IPS-11a (cell line): ENCODE data around the gene KCNQ1.
"Not testable (repeated sequence)": the region's sequence is repeated elsewhere in the genome, so short reads cannot be mapped to it uniquely, and the experiment has no call there.

Experiments
- H3K4me3 ChIP-seq: one replicate; pipeline ENCODE4 v1.5.1; 2013; ENCODE audit warnings: low read depth, low read length, control low read depth

The KCNQ1 gene

DNA sequence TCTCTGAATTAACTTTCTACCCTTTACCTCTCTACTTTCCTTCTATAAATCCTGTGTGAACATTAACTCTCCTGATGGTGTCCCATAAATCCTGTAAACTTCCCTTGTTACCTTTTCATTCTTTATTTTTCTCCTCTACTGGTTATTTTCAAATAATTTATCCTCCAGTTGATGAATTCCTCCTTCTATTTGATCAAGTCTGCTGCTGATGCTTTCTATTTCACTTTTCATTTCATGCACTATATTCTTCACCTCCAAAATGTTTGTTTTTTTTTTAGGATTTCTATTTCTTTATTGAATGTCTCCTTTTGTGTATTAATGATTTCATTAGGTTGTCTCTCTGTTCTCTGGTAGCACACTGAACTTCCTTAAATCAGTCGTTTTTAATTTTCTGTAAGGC is 186.4 kb downstream of the KCNQ1 start:
- H3K4me3 ChIP-seq: no peak overlapping the region

DNA sequence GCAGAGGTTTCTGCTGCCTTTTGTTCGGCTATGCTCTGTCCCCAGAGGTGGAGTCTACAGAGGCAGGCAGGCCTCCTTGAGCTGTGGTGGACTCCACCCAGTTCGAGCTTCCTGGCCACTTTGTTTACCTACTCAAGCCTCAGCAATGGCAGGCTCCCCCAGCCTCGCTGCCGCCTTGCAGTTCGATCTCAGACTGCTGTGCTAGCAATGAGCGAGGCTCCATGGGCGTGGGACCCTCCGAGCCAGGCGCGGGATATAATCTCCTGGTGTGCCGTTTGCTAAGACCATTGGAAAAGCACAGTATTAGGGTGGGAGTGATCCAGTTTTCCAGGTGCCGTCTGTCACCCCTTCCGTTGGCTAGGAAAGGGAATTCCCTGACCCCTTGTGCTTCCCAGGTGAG is 195.0 kb downstream of the KCNQ1 start:
- not testable (repeated sequence) for H3K4me3 ChIP-seq

DNA sequence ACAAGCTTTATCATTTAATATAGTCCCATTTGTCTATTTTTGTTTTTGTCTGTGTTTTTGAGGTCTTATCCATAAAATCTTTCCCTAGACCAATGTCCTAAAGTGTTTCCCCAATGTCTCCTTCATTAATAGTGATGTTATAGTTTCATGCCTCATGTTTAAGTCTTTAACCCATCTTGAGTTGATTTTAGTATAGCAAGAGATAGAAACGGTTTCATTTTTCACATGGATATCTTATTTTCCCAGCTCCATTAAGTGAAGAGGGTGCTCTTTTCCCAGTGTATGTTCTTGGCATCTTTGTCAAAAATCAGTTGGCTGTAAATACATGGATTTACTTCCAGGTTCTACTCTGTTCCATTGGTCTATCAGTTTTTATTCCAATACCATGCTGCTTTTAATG is 196.8 kb downstream of the KCNQ1 start:
- H3K4me3 ChIP-seq: no peak overlapping the region

DNA sequence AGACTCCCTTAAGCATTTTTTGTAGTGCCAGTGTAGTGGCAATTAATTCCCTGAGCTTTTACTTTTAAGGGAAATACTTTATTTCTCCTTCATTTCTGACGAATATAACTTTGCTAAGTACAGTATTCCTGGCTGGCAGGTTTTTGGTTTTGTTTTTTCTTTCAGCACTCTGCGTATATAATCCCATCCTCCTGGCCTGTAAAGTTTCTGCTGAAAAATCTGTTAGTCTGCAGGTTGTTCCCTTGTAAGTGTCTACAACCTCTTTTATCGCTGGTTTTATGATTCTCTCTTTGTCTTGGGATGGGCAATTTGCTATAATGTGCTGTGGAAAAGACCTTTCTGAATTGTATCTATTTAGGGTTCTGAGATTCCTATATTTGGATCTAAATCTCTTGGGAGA is 198.9 kb downstream of the KCNQ1 start:
- no peak overlapping the region for H3K4me3 ChIP-seq

DNA sequence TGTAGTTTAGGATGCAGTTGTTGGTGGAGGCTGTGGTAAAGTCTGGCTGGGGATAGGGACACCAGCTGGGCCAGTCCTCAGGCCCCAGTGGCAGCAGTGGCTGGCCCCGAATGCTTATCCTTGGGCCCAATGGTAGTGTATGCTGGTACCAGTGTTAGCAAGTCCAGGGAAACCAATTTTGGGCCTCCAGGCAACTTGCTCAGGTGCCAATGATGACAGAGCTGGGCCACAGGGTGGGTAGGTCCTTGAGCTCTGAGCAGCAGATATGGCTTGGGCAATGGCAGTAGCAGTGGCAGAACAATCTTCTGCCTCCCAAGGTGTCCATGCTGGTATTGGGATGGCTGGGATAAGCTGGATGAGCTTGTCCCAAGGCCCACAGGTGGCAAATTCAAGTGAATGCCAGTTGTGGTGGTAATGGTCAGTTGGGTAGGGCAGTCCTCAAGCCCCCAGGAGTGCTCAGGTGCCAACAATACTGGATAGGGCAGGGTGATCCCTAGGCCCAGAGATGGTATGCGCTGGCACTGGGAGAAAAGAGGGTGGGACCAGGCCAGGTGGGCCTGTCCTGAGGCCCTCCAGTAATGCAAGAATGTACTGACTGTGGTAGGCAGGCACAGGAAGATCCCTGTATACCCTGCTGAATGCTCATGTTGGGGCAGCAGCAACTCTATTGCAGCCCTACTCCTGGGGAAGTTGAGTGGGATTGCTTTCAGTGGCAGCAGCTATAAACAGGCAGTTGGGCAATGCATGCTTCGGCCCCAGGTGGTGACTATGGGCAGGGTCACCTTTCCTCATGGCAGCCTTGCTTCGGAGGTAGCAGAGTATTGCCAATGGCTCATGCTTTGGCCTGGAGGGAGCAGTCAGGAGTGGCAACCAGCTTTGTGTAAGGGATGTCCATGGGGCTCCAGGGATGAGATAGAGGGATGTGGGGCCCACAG is 200.3 kb downstream of the KCNQ1 start:
- no peak overlapping the region for H3K4me3 ChIP-seq

DNA sequence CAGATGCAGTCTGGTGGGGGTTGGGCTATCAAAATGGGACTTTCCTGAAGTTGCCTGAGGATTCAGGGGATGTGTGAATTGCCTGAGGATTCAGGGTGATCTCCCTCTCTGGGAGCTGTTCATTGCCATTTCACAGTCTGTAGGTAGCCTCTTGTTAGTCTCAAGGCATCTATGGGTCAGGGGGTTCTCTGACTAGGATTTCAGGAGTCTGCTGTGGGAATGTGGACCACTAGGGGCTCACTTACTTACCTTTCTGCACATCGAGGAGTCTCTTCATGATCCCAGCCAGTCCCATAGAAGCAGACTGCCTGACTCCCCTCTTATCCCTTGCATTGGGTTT is 200.9 kb downstream of the KCNQ1 start:
- H3K4me3 ChIP-seq: no peak overlapping the region

DNA sequence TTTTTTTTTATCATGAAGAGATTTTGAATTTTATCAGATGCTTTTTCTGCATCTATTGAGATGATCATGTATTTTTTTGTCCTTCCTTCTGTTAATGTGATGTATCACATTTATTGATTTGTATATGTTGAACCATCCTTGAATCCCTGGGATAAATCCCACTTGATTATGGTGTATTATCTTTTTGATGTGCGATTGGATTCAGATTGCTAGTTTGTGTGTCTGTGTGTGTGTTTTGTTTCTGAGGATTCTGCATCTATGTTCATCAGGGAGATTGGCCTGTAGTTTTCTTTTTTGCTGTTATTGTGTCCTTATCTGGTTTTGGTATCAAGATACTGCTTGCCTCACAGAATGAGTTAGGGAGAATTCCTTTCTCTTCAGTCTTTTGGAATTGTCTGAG is 202.4 kb downstream of the KCNQ1 start:
- no peak overlapping the region for H3K4me3 ChIP-seq

DNA sequence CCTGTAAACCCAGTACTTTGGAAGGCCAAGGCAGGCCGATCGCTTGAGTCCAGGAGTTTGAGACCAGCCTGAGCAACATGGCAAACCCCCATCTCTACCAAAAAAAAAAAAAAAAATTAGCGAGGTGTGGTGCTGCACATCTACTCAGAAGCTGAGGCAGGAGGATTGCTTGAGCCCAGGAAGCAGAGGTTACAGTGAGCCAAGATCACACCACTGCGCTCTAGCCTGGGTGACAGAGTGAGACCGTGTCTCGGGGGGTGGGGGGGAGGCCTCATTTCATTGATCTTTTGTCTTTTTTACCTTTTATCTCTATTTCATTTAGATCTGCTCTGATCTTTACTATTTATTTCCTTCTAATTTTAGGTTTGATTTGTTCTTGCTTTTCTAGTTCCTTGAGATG is 203.1 kb downstream of the KCNQ1 start:
- H3K4me3 ChIP-seq: no peak overlapping the region

DNA sequence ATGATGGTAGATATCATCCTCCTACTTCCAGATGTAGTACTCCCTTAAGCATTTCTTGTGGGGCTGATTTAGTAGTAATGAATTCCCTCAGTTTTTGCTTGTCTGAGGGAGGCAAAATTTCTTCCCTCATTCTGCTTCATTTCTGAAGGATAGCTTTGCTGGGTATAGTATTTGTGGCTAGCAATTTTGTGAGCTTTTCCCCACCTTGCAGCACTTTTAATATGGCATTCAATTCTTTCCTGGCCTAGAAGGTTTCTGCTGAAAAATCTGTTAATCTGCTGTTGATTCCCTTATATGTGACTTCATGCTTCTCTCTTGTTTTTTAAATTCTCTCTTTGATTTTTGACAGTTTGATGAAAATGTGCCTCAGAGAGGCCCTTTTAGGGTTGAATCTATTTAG is 204.6 kb downstream of the KCNQ1 start:
- no peak overlapping the region for H3K4me3 ChIP-seq

DNA sequence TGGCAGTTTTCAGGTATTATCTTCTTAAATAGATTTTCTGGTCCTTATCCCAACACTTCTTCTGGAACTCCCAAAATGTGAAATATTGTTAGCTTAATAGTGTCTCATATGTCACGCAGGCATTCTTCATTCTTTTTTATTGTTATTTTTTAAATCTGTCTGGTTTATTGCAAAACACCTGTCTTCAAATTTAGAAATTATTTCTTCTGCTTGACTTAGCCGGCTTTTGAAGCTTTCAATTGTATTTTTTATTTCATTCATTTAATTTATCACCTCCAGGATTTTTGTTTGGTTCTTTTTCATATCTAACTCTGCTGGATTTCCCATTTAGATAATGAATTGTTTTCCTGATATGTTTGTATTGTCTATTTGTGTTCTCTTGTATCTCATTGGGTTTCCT is 205.0 kb downstream of the KCNQ1 start:
- no peak overlapping the region for H3K4me3 ChIP-seq

DNA sequence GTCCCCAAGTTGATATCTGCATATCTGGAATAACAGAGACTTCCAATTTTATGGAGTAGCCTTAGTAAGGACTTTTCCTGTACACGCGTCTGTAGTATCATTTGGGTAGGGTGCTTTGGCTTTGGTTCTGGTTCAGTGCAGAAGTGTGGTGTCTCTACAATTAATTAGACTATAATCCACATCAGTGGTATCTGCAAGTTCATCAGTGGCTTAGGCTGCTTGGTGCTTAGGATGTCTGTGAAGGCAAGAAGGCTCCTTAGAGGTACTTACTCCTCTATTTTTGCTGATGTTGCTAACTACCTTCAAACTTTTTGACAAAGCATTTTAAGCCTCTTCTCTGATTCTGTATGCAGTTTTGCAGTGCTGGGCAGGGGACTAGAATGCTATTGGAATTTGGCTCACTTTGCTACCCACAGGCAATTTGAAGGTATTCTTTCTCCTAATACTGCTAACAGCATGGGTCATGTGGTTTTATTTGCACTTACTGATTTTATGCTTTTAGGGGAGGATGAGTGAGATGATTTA is 205.6 kb downstream of the KCNQ1 start:
- no peak overlapping the region for H3K4me3 ChIP-seq

DNA sequence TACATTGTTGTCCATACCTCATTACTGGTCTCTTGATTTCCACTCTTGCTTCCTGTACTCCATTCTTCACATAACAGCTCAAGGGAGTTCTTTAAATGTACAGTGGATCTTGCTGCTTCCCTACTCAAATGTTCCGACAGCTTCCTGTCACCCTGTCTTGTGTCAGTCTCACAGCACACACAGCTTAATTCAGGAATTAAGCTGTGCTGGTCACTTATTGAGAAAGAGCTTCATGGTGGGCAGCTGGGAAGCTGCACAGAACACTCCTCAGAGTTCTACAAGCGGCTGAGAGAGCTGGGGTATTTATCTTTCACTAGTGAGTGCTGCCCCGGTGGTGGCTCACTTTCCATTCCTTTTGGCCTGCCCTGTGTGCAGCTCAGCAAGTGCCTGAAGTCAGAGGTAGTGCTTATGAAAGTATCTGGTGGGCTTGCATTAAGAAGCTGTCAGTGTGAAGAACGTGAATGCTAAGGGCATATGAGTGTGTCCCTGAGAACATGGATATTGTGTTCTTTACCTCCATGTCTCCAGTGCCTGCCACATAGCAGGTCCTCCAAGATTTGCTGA is 206.3 kb downstream of the KCNQ1 start:
- H3K4me3 ChIP-seq: no peak overlapping the region

DNA sequence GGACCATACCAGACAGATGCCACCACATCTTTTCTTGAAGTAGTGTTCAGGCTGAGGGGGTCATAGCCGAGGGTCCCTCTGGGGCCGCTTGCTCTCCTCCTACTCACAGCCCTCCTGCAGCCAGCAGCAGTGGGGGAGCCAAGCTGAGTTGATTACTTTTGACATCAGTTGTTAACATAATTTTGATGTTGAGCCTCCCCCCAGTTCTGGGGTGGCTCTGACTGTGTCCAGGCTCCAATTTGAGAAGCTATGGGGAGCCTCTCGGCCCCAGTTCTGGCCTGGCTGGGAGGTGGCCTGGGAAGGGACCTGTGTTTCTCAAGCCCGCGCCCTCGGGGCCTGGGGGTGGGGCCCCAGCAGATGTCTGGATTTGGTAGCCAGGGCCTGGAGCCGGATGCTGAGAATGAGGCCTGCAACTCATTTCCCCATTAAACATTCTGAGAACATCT is 207.0 kb downstream of the KCNQ1 start:
- H3K4me3 ChIP-seq: no peak overlapping the region

DNA sequence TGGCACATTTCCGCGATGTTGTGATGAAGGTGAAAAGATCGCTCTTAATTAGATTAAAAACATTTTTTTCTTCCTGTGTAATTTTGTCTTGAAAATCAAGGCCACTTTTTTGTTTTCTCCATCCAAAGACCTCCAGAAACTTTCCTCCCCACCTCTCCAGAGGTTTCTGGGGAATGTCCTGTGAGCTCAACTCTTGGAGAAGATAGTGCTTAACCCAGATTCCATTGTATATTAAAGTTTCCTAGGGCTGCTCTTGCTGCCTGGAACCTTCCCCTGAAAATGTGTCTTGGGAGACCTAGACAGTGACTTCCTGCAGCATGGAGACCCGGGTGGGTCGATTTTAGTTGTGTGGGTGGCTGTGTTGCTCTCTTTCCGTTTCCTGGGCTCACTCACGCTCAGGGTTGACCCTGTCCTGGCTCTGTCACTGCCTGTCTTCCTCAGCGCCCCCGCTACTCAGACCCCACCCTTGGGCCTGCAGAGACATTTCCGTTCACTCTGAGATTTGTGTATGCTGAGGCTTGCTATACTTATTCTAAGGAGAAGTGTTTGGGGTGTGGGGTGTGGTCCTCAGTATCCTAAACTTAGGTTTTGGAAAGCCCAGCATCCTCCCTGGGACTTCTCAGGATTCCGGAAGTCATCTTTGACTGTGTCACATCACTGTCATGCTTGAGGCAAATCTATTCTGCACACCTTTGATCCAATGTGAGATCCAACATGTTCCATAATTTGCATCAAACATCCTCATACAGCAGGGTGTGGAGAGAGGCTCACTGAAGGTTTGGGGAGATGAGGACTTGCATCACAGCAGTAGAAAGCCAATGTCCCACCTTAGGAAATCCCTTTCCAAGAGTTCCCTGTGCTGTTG is 207.8 kb downstream of the KCNQ1 start:
- H3K4me3 ChIP-seq: no peak overlapping the region

DNA sequence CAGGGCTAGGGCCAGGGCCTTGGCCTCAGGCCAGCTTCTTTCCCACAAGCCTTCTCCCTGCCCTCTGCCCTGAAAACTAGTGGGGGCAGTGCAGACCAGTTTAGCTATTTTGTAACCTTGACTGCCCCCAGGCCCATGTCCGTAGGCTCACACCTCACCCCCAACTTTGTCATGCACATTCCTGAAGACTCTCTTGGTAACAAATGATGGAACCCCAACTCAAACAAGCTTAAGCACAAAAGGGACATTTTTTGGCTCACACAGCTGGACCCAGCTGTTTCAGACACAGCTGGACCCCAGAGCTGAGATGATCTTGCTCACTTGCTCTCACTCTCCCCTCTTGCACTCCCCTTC is 208.4 kb downstream of the KCNQ1 start:
- no peak overlapping the region for H3K4me3 ChIP-seq

DNA sequence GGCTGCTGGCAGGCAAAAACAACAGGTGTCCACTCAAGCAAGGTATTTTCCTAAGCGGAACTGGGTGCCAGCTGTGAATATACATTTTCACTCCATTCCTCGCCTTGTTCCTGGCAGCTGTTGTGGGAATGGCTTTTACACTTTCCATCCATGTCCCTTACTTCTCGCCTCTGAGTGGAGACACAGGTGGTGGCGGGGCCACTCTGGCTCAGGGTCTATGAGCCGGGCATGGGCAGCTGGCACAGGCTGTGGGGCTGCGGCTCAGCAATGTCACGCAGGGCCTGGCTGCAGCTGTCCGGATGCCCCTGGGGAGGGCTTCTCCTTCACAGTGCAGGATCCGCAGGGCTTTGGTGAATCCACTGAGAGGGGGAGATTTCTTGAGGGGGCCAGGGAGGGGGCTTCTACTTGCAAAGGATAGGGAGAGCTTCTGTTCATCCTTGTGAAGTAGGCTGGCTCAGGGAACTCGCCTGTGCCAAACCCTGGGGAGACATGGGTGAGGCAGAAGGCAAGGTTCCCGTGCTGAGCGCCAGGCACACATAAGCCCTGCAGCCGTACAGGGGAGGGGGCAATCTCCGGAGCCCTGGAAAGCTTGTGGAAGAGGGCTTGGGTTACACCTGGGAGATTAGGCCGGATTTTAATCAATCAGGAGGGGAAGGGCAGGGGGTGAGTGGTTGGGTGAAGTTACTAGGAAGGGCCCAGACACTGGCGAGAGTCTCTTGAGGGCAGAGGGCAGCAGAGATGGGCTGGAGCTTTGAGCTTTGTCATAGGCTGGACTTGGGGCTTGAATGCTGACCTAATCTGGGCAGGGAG is 209.3 kb downstream of the KCNQ1 start:
- H3K4me3 ChIP-seq: no peak overlapping the region

DNA sequence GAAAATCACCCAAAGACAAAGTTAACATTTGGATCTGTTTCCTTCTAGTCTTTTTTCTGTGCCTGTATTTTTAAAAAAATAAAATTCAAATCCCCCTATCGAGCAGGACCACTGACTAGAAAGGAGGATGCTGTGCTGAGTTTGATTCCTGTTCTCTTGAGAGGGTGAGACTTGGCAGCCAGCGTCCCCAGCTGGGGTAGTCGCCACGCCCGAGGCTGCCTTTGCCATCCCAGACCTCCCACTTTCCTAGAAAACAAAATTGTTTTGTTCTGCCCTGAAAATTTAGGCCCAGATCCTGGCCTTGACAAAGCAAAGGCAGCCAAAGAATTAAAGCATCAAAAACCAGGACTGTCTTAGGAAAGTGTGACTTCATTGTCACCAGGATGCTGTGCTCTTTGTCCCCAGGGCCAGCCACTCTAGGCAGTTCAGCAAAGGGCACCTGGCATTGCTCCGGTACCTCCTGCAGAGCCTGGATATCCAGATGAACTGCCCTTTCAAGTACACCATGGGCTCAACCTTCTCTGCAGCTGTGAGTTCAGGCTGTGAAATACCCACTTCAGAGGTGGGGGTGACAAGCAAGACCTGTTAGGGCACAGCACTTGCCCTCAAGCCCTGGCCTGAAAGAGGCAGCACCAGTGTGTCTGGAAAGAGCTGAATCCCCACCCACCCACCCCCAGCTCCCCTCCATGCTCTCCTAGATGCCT is 210.4 kb downstream of the KCNQ1 start:
- no peak overlapping the region for H3K4me3 ChIP-seq

DNA sequence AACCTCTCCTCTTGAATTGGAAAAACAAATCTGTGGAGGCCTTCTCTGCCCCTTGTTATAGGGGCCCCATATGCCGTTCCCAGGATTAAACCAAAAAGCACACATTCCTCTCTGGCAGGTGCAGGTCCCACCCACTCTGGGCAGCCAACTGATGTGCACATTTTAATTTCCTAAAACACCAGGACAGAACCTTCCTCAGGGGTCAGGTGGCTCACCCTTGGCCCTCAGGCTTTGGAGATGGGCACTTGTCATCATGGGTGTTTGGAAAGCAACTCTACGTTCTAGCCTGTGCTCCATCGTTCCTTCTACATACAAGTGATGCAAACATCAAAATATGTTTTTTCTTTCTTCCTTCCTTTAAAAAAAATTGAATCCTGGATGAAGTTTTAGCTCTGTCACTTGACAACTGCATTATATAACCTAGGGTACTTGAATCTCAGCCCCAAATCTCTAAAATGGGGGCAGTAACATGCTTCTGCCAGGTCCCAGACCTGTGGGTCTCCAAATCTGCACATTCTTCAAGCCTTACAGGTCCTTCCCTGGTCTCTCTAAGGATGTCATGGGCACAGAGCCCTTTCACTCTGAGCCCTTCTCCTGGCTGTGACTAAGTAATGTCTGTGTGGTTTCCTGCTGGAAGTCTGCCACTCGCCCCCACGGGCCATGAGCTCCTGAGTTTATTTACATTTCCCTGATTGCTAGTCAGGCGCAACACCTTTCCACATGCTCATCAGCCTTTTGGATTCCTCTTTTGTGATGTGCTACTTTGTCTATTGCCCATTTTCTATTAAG is 211.2 kb downstream of the KCNQ1 start:
- H3K4me3 ChIP-seq: no peak overlapping the region

DNA sequence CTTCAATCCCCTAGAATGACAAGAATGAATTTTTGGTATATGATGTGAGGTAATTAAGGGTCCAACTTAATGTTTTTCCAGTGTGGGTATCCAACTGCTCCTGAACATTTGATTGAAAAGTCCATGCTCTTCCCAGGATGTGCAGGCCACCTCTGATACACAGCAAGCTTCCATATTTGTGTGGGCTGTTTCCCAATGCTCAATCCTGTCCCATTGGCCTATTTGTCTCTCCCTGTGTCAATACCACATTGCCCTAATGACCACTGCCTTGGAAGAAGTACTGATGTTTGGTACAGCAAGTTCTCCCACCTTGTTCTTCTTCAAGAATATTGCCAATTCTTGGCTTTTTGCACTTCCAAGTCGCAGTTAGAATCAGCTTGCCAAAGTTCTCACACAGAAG is 212.1 kb downstream of the KCNQ1 start:
- H3K4me3 ChIP-seq: no peak overlapping the region
